ENCODE measurements around the gene PCDH10. TPM values are rescaled to one million over a fixed set of nuclear protein-coding genes. Genes with fewer than 3 reads are reported as not detected.

PCDH10 gene
- total RNA-seq, 4 donors from 2014 or later = 0.37 to 0.39 TPM; not detected in 2

GRCh38 chr4:133147921-133148689 is 989 bp upstream of the PCDH10 start:
- no peak for DNase-seq (ENCODE audit: low spot score in 2 of 2)
- H3K4me3 ChIP-seq (ENCODE audit: low read depth, poor library complexity, severe bottlenecking) = peak overlapping the region; percentile 7
- intact Hi-C loops (cut with DNase I; ENCODE audit: low total_unique reads) = no loop called here
- TF ChIP-seq CTCF (IDR thresholded peaks at IDR 0.05) (no peak), POLR2A (IDR thresholded peaks at IDR 0.05) (no peak)
- 1 to 3% methylated on average over 49 to 54 of the region's 54 CpGs for WGBS, 2 donors

- TF ChIP-seq CTCF (IDR thresholded peaks at IDR 0.05) (no peak), POLR2A (IDR thresholded peaks at IDR 0.05) (no peak)
- intact Hi-C loops (cut with DNase I; ENCODE audit: low total_unique reads) = no loop called here
- whole genome bisulfite sequencing, 2 donors = 5 to 6% methylated on average over 8 of the region's 8 CpGs
- no peak for DNase-seq (ENCODE audit: low spot score in 2 of 2)
- H3K4me3 ChIP-seq (ENCODE audit: low read depth, poor library complexity, severe bottlenecking) = no peak overlapping the region
These were observed 236 bp downstream of the PCDH10 start for GRCh38 chr4:133149364-133149695.

DNA sequence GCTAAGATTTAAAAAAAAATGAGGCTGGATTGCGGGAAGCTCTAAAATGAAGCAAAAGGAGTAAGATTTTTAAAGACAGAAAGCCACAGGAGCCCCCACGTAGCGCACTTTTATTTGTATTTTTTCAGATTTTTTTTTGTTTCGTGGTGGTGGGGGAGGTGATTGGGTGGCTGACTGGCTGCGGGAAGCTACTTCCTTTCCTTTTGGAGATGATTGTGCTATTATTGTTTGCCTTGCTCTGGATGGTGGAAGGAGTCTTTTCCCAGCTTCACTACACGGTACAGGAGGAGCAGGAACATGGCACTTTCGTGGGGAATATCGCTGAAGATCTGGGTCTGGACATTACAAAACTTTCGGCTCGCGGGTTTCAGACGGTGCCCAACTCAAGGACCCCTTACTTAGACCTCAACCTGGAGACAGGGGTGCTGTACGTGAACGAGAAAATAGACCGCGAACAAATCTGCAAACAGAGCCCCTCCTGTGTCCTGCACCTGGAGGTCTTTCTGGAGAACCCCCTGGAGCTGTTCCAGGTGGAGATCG is 908 bp downstream of the PCDH10 start:
- intact Hi-C loops (cut with DNase I; ENCODE audit: low total_unique reads) = no loop called here
- DNase-seq (ENCODE audit: low spot score in 2 of 2) = no peak
- 3 to 5% methylated on average over 17 of the region's 17 CpGs for WGBS, 2 donors

GRCh38 chr4:133150486-133151340 is 1.6 kb downstream of the PCDH10 start:
- TF ChIP-seq POLR2A (IDR thresholded peaks at IDR 0.05) (no peak), CTCF (IDR thresholded peaks at IDR 0.05) (no peak)
- intact Hi-C loops (cut with DNase I; ENCODE audit: low total_unique reads) = no loop called here
- WGBS, 2 donors = 2 to 4% methylated on average over 42 to 54 of the region's 63 CpGs
- H3K4me3 ChIP-seq (ENCODE audit: low read depth, poor library complexity, severe bottlenecking) = no peak overlapping the region
- no peak for DNase-seq (ENCODE audit: low spot score in 2 of 2)

More for the DNA sequence above, 908 bp downstream of the PCDH10 start:
- no peak overlapping the region for H3K4me3 ChIP-seq (ENCODE audit: low read depth, poor library complexity, severe bottlenecking)
- TF ChIP-seq CTCF (IDR thresholded peaks at IDR 0.05) (no peak), POLR2A (IDR thresholded peaks at IDR 0.05) (no peak)

DNA sequence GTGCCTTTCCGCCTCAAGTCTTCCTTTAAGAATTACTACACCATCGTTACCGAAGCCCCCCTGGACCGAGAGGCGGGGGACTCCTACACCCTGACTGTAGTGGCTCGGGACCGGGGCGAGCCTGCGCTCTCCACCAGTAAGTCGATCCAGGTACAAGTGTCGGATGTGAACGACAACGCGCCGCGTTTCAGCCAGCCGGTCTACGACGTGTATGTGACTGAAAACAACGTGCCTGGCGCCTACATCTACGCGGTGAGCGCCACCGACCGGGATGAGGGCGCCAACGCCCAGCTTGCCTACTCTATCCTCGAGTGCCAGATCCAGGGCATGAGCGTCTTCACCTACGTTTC is 2.2 kb downstream of the PCDH10 start:
- 0 to 1% methylated on average over 11 to 30 of the region's 31 CpGs for WGBS, 2 donors
- H3K4me3 ChIP-seq (ENCODE audit: low read depth, poor library complexity, severe bottlenecking) = no peak overlapping the region
- TF ChIP-seq POLR2A (IDR thresholded peaks at IDR 0.05) = no peak
- TF ChIP-seq CTCF (IDR thresholded peaks at IDR 0.05) = no peak
- DNase-seq (ENCODE audit: low spot score in 2 of 2) = peak in 1 of 2 donors; percentile 72
- intact Hi-C loops (cut with DNase I; ENCODE audit: low total_unique reads) = no loop called here
